Stomach (tissue), 9 donors: ENCODE measurements around the gene FASTKD1. TPM values are rescaled to one million over a fixed set of nuclear protein-coding genes. Genes with fewer than 3 reads are reported as not detected.

Source experiments
- DNase-seq, 2 donors: peaks; one replicate each; pipeline versions ENCODE4 v3.0.0 to v3.0.0-alpha.2; 2013 to 2019
- H3K27ac ChIP-seq, 5 donors: fragments of 200-600 bp in 4 of 5; sonication (generic) in 4 of 5; one replicate each; pipeline ENCODE4 v1.5.1; 2013 to 2019; ENCODE audit warnings: mild to moderate bottlenecking in 1 of 5, moderate library complexity in 1 of 5
- H3K27me3 ChIP-seq, 3 donors: fragments of 200-600 bp; sonication (generic); one replicate each; pipeline ENCODE4 v1.5.1; 2017 to 2019; ENCODE audit warnings: mixed run types in 1 of 3
- H3K36me3 ChIP-seq, 4 donors: fragments of 200-600 bp; sonication (generic); 1 replicate in 3 of 4; 2 replicates in 1 of 4; pipeline ENCODE4 v1.5.1; 2016 to 2019
- H3K4me1 ChIP-seq, 4 donors: fragments of 200-600 bp; sonication (generic); one replicate each; pipeline ENCODE4 v1.5.1; 2016 to 2019
- H3K4me3 ChIP-seq, 4 donors: fragments of 200-600 bp; sonication (generic) in 3 of 4; one replicate each; pipeline ENCODE4 v1.5.1; 2016 to 2019; ENCODE audit warnings: mild to moderate bottlenecking in 1 of 4
- H3K9me3 ChIP-seq, 4 donors: fragments of 200-600 bp; sonication (generic); one replicate each; pipeline ENCODE4 v1.5.1; 2016 to 2019
- EP300 ChIP-seq: sonication (generic); formaldehyde crosslinking; IDR thresholded peaks from one replicate; pipeline ENCODE4 v1.6.1; 2017; ENCODE audit warnings: antibody characterized with exemption
- POLR2A ChIP-seq, 4 donors: fragments of 450-650 bp; IDR thresholded peaks; one replicate each; pipeline ENCODE4 v1.6.1; 2016; ENCODE audit warnings: antibody characterized with exemption in 4 of 4, control low read depth in 2 of 4, mild to moderate bottlenecking in 1 of 4, moderate library complexity in 1 of 4
- POLR2AphosphoS5 ChIP-seq, 3 donors: sonication (generic); formaldehyde crosslinking; IDR thresholded peaks; one replicate each; pipeline ENCODE4 v1.6.1; 2016; ENCODE audit warnings: antibody characterized with exemption in 3 of 3
- WGBS, 5 donors: extraction: QIAGEN DNeasy Blood & Tissue Kit in 3 of 5; methylation state at CpG; one replicate each; pipeline versions ENCODE4 v1.1.5 to v1.1.7; 2013 to 2018; 5-methylcytosine and 5-hydroxymethylcytosine counted together
- intact Hi-C: fragments of 100-400 bp; cut with DNase I; formaldehyde crosslinking; loops from one replicate; pipeline ENCODE4 v1.15.1; 2023; ENCODE audit warnings: low total_unique reads
- polyA plus RNA-seq, 3 donors: library from polyadenylated mRNA; stranded (reverse); fragments of 200-250 nt; gene quantifications; one replicate each; pipeline ENCODE4 v1.2.3, GENCODE V29; 2013
- total RNA-seq, 5 donors: library from RNA; depleted of rRNA; stranded (reverse); fragments of >200 nt; gene quantifications; one replicate each; pipeline versions ENCODE4 v1.1.0 to v1.2.3, GENCODE V29; 2014 to 2016
- TF ChIP-seq, protein P1 (sequence below), 7 experiments: fragments of 450-650 bp in 4 of 7; fragments of 200-600 bp in 3 of 7; sonication (generic) in 3 of 7; IDR thresholded peaks; one replicate each; pipeline ENCODE4 v1.5.1; 2016 to 2019; ENCODE audit warnings: antibody characterized with exemption in 7 of 7, control low read depth in 2 of 7, mild to moderate bottlenecking in 1 of 7
- donor health status: healthy with polysubstance abuse.
- donor health status: Bipolar disorder and iron deficiency.
- donor health status: healthy.

Gene FASTKD1
- total and polyA plus RNA-seq, 8 donors, result 4.0 to 37.2 (median 21.2) TPM

DNA sequence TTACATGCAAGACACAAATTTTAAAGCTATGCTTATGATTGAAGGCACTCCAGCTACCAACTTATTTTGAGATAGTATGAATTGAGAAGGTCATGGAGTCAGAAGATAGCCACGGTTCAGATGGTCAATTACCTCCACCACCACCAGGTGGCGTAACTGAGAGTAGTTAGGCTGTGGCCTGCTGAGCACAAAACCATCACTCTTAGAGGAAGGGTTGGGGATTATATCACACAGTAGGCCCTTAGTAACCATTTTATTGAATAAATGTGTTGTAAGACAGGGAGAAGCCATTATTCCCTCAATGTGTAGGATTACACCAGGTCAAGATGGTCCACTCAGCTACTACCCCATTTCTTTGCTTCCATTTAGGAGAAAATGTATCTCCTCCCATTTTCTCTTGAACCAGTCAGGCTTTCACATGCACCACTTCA lies 45.4 kb downstream of the FASTKD1 start:
- WGBS, 5 donors, result 4 to 17% (median 8%) methylated on average over 2 of the region's 2 CpGs
- intact Hi-C loops, result no loop called here
- no peak overlapping the region for H3K4me3 ChIP-seq

DNA sequence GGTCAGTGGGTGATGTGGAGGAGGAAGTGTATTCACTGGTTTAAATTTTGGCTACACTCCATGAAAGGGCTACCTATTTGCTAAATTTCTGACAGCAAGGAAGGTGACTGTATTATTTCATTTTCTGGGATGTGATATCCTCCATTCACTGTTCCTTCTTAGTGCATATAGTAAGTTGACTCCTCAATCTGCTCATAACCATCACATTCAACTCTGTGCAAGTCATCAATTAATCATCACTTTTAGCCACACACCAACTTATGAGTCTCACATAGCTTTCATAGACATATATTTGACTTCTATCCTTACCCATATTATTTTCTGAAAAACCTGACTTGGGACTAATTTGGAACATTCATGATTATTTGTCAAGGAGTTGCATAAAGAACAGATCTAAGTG lies 47.2 kb downstream of the FASTKD1 start:
- TF ChIP-seq EP300 (no peak), POLR2AphosphoS5 (IDR thresholded peaks at IDR 0.05) (no peak), POLR2A (IDR thresholded peaks at IDR 0.05) (no peak)
- TF ChIP-seq, protein P1, sequence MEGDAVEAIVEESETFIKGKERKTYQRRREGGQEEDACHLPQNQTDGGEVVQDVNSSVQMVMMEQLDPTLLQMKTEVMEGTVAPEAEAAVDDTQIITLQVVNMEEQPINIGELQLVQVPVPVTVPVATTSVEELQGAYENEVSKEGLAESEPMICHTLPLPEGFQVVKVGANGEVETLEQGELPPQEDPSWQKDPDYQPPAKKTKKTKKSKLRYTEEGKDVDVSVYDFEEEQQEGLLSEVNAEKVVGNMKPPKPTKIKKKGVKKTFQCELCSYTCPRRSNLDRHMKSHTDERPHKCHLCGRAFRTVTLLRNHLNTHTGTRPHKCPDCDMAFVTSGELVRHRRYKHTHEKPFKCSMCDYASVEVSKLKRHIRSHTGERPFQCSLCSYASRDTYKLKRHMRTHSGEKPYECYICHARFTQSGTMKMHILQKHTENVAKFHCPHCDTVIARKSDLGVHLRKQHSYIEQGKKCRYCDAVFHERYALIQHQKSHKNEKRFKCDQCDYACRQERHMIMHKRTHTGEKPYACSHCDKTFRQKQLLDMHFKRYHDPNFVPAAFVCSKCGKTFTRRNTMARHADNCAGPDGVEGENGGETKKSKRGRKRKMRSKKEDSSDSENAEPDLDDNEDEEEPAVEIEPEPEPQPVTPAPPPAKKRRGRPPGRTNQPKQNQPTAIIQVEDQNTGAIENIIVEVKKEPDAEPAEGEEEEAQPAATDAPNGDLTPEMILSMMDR (IDR thresholded peaks at IDR 0.05), result no peak
- intact Hi-C loops, result no loop called here
- Histone ChIP-seq H3K4me3 (no peak overlapping the region), H3K36me3 (peaks cover 3 to 44% (median 26%) of the 10 kb centered on the region in 4 donors), H3K4me1 (no peaks in the 10 kb centered on the region), H3K27ac (no peak overlapping the region), H3K9me3 (no peaks in the 10 kb centered on the region), H3K27me3 (no peaks in the 10 kb centered on the region)
- DNase-seq, result no peak

More for the DNA sequence above, 45.4 kb downstream of the FASTKD1 start:
- Histone ChIP-seq H3K4me1 (no peaks in the 10 kb centered on the region), H3K9me3 (no peaks in the 10 kb centered on the region), H3K36me3 (peaks cover 0 to 43% (median 29%) of the 10 kb centered on the region in 4 donors), H3K27me3 (no peaks in the 10 kb centered on the region), H3K27ac (no peak overlapping the region)
- peak; percentile 79 to 81 for DNase-seq
- TF ChIP-seq POLR2AphosphoS5 (IDR thresholded peaks at IDR 0.05), result no peak
- TF ChIP-seq, protein P1 (IDR thresholded peaks at IDR 0.05), result peak in 5 of 7 experiments; percentile 76 to 84 (median 80)
- TF ChIP-seq EP300, result no peak
- TF ChIP-seq POLR2A (IDR thresholded peaks at IDR 0.05), result no peak

DNA sequence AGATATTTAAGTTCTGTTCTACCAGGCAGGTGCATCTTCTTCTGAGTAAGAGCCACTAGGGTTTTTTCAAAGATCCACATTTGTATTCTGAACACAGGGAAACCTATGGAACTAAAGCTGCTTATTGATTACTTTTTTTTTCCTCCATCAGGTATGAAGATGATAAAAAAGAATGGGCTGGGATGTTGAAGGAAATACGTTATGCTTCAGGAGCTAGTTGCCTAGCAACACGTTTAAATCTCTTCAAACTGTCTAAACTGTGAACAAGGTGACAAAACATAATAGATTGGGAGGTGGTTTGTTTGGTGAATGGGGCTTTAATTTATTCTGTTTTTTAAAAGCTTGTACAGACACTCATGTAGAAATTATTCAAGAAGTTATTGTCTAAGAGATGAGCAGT lies 48.2 kb downstream of the FASTKD1 start:
- WGBS, 5 donors, result 66 to 82% (median 72%) methylated on average over 2 of the region's 2 CpGs
- no peaks in the 10 kb centered on the region for H3K4me1 ChIP-seq
- intact Hi-C loops, result no loop called here
- H3K9me3 ChIP-seq, result no peaks in the 10 kb centered on the region
- H3K4me3 ChIP-seq, result no peak overlapping the region
- DNase-seq, result no peak
- peaks cover 3 to 39% (median 26%) of the 10 kb centered on the region in 4 donors for H3K36me3 ChIP-seq
- H3K27ac ChIP-seq, result no peak overlapping the region
- no peaks in the 10 kb centered on the region for H3K27me3 ChIP-seq
- TF ChIP-seq, protein P1 (IDR thresholded peaks at IDR 0.05), result no peak
- TF ChIP-seq POLR2AphosphoS5 (IDR thresholded peaks at IDR 0.05), result no peak
- TF ChIP-seq POLR2A (IDR thresholded peaks at IDR 0.05), result no peak
- TF ChIP-seq EP300, result no peak

DNA sequence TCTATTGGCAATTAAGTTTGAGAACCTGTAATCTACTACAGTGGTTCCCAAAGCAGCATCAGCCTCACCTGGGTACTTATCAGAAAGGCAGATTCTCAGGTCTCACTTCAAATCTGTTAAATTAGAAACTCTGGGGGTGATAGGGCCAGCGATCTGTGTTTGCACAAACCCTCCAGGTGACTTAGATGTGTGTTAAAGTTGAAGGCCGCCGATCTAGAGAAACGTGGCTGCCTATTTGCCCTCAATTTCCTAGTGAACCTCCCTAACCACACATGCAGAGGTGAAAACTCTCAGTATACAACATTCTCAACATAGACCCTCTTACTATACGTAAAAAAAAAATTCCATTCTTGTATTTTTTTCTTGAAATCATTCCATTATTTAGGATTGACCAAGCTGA lies 50.0 kb downstream of the FASTKD1 start:
- Histone ChIP-seq H3K4me1 (no peaks in the 10 kb centered on the region), H3K27ac (no peak overlapping the region), H3K9me3 (no peaks in the 10 kb centered on the region), H3K4me3 (no peak overlapping the region), H3K27me3 (no peaks in the 10 kb centered on the region), H3K36me3 (peaks cover 0 to 25% (median 13%) of the 10 kb centered on the region in 4 donors)
- intact Hi-C loops, result no loop called here
- 41 to 73% (median 54%) methylated on average over 5 of the region's 5 CpGs for WGBS, 5 donors
- TF ChIP-seq, protein P1 (IDR thresholded peaks at IDR 0.05), result no peak
- DNase-seq, result peak in 1 of 2 donors; percentile 5
